Measurements from ENCODE around the gene CUL7.

- TF ChIP-seq NR2C2 (IDR thresholded peaks at IDR 0.05; ENCODE audit: borderline replicate concordance, control insufficient read depth, insufficient read length, low read depth) = no peak
- TF ChIP-seq POU2F2 (IDR thresholded peaks at IDR 0.05; ENCODE audit: borderline replicate concordance, low read depth, low read length) = peak; percentile 55; the same call in 1 of the 3 replicates
- TF ChIP-seq POLR2A (IDR thresholded peaks at IDR 0.05; ENCODE audit: low read depth, low read length) = peak; percentile 83
- TF ChIP-seq RAD21 (IDR thresholded peaks at IDR 0.05; ENCODE audit: insufficient read depth, low read depth, low read length) = no peak
- no peak for TF ChIP-seq YBX1 (IDR thresholded peaks at IDR 0.05)
- TF ChIP-seq SIX5 (IDR thresholded peaks at IDR 0.05; ENCODE audit: low read depth, low read length, severe bottlenecking) = no peak
- TF ChIP-seq POLR2AphosphoS5 (IDR thresholded peaks at IDR 0.05; ENCODE audit: low read length) = peak; percentile 51; the same call in 1 of the 2 replicates
- no peak for TF ChIP-seq CTCF (IDR thresholded peaks at IDR 0.05 in 2 of 3, conservative IDR thresholded peaks at IDR 0.05 in 1 of 3; ENCODE audit: control insufficient read depth in 2 of 3, extremely low read depth in 1 of 3, insufficient read depth in 1 of 3, low read depth in 3 of 3, low read length in 3 of 3)
- TF ChIP-seq ZBTB33 (IDR thresholded peaks at IDR 0.05) = no peak
- TF ChIP-seq EP300 (IDR thresholded peaks at IDR 0.05; ENCODE audit: borderline replicate concordance in 1 of 2, control insufficient read depth in 1 of 2, low read depth in 2 of 2, low read length in 2 of 2) = no peak
- TF ChIP-seq SREBF2 (IDR thresholded peaks at IDR 0.05; ENCODE audit: low read length) = no peak
Measured at GRCh38 chr6:43021270-43022047, 32.2 kb downstream of the CUL7 start, which contains the start of gene RRP36.

Measured in GM12878 (cell line).